ENCODE data around the gene DONSON. TPM values are rescaled to one million over a fixed set of nuclear protein-coding genes. Genes with fewer than 3 reads are reported as not detected.
"Not testable (repeated sequence)": the region's sequence is repeated elsewhere in the genome, so short reads cannot be mapped to it uniquely, and the experiment has no call there.

The DONSON gene
- 1 to 10 TPM; 5.6 to 6.5 TPM for total RNA-seq

DNA sequence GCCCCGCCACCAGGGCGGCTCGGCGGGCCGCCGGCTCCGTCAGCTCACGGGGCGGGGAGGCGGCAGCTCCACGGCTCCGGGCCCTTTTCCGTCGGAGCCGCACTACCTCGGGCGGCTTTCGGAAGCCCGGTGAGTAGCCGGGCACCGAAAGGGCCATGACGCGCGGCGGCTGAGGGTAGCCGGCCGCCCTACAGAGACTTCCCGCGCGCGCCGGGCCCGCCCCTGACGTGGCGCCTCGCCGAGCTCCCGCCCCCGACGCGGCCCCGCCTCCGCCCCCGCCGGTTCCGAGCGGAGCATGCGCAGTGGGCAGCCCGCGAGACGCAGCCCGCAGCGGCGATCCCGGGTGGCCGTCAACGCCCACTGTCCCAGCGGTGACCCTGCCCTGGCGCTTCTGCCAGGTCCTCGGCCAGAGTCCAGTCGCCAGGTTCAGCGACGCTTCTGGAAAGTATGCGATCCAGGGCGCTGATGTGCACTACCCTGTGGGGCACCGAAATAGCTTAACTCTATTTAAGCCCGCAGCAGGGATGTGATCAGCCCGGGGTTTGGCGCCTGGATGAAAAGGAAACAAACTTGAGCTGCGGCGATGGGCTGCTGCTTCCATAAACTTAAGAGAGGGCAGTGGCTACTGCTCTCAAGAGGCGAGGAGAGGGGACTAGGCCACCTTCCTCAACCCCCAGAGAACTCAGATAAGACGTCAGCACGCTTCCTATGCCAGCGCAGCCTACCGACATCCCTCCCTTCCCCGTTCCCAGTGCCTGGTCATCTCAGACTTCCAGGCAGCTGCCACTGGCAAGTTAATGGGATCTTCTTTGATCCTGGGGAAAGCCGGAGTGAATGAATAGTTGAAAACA lies at the start of gene DONSON:
DONSON (minus strand) TSS at position 200 of the 851 bp plus-strand sequence; CDS start at position 157, 43 bp downstream.
- Histone ChIP-seq H3K27ac (peak within 1 kb of the TSS; percentile 68 to 89 (median 84)), H3K27me3 (no peaks in the 10 kb centered on the region), H3K4me3 (peak within 1 kb of the TSS; percentile 43 to 49), H3K36me3 (replicated peaks in 1 of 2; ENCODE audit: insufficient read depth in 1 of 2, low read depth in 2 of 2) (no peaks in the 10 kb centered on the region), H3K9me3 (no peaks in the 10 kb centered on the region), H3K4me1 (peaks cover 16% of the 10 kb centered on the region)
- ATAC-seq = peak; percentile 97
- intact Hi-C loops (cut with DNase I) = no loop called here
- TF ChIP-seq, protein P1, sequence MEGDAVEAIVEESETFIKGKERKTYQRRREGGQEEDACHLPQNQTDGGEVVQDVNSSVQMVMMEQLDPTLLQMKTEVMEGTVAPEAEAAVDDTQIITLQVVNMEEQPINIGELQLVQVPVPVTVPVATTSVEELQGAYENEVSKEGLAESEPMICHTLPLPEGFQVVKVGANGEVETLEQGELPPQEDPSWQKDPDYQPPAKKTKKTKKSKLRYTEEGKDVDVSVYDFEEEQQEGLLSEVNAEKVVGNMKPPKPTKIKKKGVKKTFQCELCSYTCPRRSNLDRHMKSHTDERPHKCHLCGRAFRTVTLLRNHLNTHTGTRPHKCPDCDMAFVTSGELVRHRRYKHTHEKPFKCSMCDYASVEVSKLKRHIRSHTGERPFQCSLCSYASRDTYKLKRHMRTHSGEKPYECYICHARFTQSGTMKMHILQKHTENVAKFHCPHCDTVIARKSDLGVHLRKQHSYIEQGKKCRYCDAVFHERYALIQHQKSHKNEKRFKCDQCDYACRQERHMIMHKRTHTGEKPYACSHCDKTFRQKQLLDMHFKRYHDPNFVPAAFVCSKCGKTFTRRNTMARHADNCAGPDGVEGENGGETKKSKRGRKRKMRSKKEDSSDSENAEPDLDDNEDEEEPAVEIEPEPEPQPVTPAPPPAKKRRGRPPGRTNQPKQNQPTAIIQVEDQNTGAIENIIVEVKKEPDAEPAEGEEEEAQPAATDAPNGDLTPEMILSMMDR (IDR thresholded peaks at IDR 0.05) = peak in 2 of 7 experiments; percentile 25 to 37
- TF ChIP-seq POLR2A (IDR thresholded peaks at IDR 0.05) = peak; percentile 49 to 60 (median 57)
- 0% methylated on average over 12 to 75 of the region's 78 CpGs for WGBS, 2 donors
- peak; percentile 84 to 89 (median 88) for DNase-seq

- DNase-seq (no peak), ATAC-seq (no peak)
- intact Hi-C loops (cut with DNase I) = no loop called here
- TF ChIP-seq, protein P1 (IDR thresholded peaks at IDR 0.05) = no peak
- TF ChIP-seq POLR2A (IDR thresholded peaks at IDR 0.05) = no peak
- Histone ChIP-seq H3K4me3 (no peak overlapping the region), H3K36me3 (replicated peaks in 1 of 2; ENCODE audit: insufficient read depth in 1 of 2, low read depth in 2 of 2) (no peaks in the 10 kb centered on the region), H3K27me3 (no peaks in the 10 kb centered on the region), H3K9me3 (no peaks in the 10 kb centered on the region), H3K27ac (no peak overlapping the region), H3K4me1 (no peaks in the 10 kb centered on the region)
- 86 to 89% methylated on average over 2 of the region's 2 CpGs for WGBS, 2 donors
These were observed 45.8 kb upstream of the DONSON start for GRCh38 chr21:33634254-33634653.

DNA sequence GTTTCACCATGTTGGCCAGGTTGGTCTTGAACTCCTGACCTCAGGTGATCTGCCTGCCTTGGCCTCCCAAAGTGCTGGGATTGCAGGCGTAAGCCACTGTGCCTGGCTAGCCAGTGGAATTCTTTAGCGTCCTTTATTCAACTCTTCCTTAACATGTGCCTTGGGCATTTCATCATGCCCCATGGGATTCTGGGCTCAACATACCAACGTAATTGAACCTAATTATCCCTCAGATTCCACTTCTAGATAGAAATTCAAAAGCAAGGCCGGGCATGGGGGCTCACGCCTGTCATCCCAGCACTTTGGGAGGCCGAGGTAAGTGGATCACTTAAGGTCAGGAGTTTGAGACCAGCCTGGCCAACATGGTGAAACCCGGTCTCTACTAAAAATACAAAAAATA lies 37.7 kb upstream of the DONSON start:
- ATAC-seq; H3K9me3 ChIP-seq; H3K4me3 ChIP-seq; H3K27ac ChIP-seq; intact Hi-C loops (cut with DNase I); H3K36me3 ChIP-seq (replicated peaks in 1 of 2; ENCODE audit: insufficient read depth in 1 of 2, low read depth in 2 of 2); DNase-seq; H3K27me3 ChIP-seq; H3K4me1 ChIP-seq: not testable (repeated sequence)
- WGBS, 2 donors = 93 to 95% methylated on average over 7 of the region's 7 CpGs

- ATAC-seq = no peak
- Histone ChIP-seq H3K4me1 (no peaks in the 10 kb centered on the region), H3K36me3 (replicated peaks in 1 of 2; ENCODE audit: insufficient read depth in 1 of 2, low read depth in 2 of 2) (peaks cover 4 to 6% of the 10 kb centered on the region in 2 donors), H3K27me3 (no peaks in the 10 kb centered on the region), H3K27ac (no peak overlapping the region), H3K4me3 (no peak overlapping the region), H3K9me3 (no peaks in the 10 kb centered on the region)
- TF ChIP-seq POLR2A (IDR thresholded peaks at IDR 0.05) = no peak
- TF ChIP-seq, protein P1 (IDR thresholded peaks at IDR 0.05) = no peak
- intact Hi-C loops (cut with DNase I) = no loop called here
- DNase-seq = no peak
These were observed 33.8 kb upstream of the DONSON start for GRCh38 chr21:33622253-33622652.

GRCh38 chr21:33619726-33620125 lies 31.2 kb upstream of the DONSON start:
- Histone ChIP-seq H3K4me3 (no peak overlapping the region), H3K27me3 (no peaks in the 10 kb centered on the region), H3K36me3 (replicated peaks in 1 of 2; ENCODE audit: insufficient read depth in 1 of 2, low read depth in 2 of 2) (peaks cover 4 to 6% of the 10 kb centered on the region in 2 donors), H3K9me3 (no peaks in the 10 kb centered on the region), H3K4me1 (no peaks in the 10 kb centered on the region), H3K27ac (no peak overlapping the region)
- ATAC-seq = no peak
- DNase-seq = no peak
- intact Hi-C loops (cut with DNase I) = no loop called here
- TF ChIP-seq, protein P1 (IDR thresholded peaks at IDR 0.05) = no peak
- TF ChIP-seq POLR2A (IDR thresholded peaks at IDR 0.05) = no peak
- WGBS, 2 donors = 86 to 89% methylated on average over 4 of the region's 4 CpGs

Data from body of pancreas (tissue), 4 donors.